ENCODE data around the gene PLPPR3.
"Not testable (repeated sequence)": the region's sequence is repeated elsewhere in the genome, so short reads cannot be mapped to it uniquely, and the experiment has no call there.

The PLPPR3 gene

GRCh38 chr19:853614-854220, 32.0 kb upstream of the PLPPR3 start:
- DNase-seq, result not testable (repeated sequence)

GRCh38 chr19:853014-853585, 31.3 kb upstream of the PLPPR3 start:
- no peak for DNase-seq

DNA sequence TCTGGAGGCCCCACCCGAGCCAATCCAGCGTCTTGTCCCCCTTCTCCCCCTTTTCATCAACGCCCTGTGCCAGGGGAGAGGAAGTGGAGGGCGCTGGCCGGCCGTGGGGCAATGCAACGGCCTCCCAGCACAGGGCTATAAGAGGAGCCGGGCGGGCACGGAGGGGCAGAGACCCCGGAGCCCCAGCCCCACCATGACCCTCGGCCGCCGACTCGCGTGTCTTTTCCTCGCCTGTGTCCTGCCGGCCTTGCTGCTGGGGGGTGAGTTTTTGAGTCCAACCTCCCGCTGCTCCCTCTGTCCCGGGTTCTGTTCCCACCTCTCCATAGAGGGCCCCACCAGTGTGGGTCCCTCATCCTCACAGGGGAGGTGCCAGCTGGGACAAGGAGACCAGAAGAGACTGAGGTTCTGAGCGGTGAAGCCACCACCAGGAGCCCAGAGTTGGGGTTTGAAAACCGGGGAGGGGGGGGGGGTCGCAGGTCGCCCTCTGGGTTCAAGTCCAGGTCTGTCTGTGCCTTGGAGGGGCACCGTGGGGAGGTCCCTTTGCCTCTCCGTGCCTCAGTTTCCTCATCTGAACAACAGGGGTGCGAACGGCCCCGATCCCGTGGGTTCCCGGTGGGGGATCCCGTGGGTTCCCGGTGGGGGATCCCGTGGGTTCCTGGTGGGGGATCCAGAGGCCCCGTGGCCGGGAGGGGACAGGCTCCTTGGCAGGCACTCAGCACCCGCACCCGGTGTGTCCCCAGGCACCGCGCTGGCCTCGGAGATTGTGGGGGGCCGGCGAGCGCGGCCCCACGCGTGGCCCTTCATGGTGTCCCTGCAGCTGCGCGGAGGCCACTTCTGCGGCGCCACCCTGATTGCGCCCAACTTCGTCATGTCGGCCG, 30.6 kb upstream of the PLPPR3 start, which contains the start of gene ELANE:
ELANE (plus strand) TSS at position 168 of the 878 bp plus-strand sequence; CDS start at position 194, 26 bp downstream.
- DNase-seq, result no peak

DNA sequence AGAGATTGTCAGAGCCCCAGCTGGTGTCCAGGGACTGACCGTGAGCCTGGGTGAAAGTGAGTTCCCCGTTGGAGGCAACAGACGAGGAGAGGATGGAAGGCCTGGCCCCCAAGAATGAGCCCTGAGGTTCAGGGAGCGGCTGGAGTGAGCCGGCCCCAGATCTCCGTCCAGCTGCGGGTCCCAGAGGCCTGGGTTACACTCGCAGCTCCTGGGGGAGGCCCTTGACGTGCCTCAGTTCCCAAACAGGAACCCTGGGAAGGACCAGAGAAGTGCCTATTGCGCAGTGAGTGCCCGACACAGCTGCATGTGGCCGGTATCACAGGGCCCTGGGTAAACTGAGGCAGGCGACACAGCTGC, 29.2 kb upstream of the PLPPR3 start:
- no peak for DNase-seq

- DNase-seq, result no peak
These were observed 28.6 kb upstream of the PLPPR3 start for GRCh38 chr19:850221-850978.

DNA sequence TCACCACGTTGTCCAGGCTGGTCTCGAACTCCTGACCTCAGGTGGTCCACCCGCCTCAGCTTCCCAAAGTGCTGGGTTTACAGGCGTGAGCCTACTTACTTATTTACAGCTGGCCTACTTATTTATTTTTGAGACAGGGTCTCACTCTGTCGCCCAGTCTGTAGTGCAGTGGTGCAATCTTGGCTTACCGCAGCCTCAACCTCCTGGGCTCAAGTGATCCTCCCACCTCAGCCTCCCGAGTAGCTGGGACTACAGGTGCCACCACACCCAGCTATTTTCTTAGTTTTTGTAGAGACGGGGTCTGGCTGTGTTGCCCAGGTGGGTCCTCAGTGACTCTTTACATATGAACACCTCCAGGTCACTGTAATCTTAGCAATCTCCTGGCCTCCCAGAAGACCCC, 27.4 kb upstream of the PLPPR3 start:
- not testable (repeated sequence) for DNase-seq

DNA sequence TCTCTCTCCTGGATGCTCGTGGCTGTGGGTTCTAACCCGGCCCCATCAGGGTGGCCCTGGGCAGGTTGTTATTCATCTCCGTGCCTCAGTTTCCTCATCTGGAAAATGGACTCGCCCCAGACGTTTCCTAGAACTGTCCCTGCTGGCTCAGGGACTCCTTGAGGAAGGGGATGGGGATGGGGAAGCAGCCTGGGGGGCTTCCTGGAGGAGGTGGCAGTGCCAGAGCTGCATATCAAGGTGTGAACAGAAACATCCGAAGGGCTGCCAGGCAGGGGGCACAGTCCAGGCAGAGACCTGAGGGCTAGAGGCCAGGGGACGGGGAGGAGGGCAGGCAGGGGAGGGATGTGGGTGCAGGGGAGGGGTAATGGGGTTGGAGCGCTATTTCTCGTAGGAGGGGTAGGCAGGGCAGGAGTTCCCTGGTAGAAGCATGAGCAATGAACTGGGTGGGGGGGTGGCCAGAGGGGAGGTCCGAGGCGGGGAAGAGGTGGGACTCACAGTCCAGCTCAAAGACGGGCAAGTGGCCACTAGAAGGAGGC, 26.7 kb upstream of the PLPPR3 start:
- no peak for DNase-seq

GRCh38 chr19:845707-846521, 24.2 kb upstream of the PLPPR3 start:
- no peak for DNase-seq

DNA sequence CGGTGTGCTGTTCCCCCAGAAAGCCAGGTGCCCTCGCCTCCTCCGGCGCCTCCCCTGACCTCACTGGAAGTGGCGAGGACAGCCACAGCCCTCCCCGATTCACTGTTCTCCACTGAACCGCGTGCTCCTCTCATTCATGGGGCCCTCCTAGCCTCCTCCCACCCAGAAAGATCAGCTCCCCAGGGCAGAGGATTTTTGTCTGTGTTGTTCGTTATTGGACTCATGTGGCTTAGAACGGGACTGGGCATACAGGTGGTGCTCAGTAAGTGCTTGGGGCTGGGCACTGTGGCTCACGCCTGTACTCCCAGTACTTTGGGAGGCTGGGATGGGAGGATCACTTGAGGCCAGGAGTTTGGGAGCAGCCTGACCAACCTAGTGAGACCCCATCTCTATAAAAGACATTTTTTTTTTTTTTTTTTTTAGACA, 22.8 kb upstream of the PLPPR3 start:
- no peak for DNase-seq

DNA sequence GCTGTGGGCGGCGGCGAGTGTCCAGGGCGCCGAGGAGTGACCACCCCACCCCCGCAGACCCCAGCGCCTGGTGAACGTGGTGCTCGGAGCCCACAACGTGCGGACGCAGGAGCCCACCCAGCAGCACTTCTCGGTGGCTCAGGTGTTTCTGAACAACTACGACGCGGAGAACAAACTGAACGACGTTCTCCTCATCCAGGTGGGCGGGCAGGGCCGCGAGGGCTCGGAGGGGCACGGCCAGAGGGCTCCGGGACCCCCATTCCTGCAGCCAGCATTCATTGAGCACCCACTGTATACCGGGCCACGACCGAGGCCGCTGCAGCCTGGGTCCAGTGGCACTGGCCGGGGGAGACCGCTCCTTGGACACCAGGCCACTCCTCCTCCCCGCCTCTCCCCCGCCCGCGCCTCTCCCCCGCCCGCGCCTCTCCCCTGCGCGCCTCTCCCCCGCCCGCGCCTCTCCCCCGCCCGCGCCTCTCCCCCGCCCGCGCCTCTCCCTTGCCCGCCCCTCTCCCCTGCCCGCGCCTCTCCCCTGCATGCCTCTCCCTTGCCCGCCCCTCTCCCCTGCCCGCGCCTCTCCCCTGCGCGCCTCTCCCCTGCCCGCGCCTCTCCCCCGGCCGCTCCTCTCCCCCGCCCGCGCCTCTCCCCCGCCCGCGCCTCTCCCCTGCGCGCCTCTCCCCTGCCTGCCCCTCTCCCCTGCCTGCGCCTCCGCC, 22.2 kb upstream of the PLPPR3 start:
- no peak for DNase-seq

DNA sequence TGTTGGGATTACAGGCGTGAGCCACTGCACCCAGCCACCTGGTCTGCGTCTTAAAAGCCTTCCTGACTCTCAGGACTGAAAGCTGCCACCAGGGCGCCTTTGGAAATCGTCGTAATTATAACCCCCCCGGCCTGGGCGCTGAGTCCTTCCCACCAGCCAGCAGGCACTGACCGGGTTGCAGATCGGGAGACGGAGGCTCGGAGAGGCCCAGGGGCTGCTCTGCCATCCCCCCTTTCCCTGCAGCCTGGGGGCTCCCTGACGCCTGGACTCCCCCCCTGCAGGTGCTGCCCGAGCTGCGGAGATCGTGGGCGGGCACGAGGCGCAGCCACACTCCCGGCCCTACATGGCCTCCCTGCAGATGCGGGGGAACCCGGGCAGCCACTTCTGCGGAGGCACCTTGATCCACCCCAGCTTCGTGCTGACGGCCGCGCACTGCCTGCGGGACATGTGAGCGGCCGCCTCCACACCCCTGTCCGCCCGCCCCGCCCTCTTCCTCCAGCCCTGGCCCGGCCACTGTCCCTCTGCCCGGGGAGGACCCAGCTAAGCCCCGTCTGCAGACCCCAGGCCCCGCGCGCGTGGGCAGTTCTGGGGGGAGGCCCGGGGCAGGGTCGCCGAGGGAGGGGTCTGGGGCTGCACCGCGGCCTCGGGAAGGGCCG, 21.6 kb upstream of the PLPPR3 start:
- no peak for DNase-seq

- not testable (repeated sequence) for DNase-seq
These were observed 21.0 kb upstream of the PLPPR3 start for GRCh38 chr19:842802-843179.

- no peak for DNase-seq
These were observed 18.9 kb upstream of the PLPPR3 start, which contains the start of gene PRTN3 for GRCh38 chr19:840519-841206. PRTN3 (plus strand) TSS chr19:840999; CDS start chr19:841009, 10 bp downstream.

GRCh38 chr19:835210-835810, 13.6 kb upstream of the PLPPR3 start:
- DNase-seq, result no peak

DNA sequence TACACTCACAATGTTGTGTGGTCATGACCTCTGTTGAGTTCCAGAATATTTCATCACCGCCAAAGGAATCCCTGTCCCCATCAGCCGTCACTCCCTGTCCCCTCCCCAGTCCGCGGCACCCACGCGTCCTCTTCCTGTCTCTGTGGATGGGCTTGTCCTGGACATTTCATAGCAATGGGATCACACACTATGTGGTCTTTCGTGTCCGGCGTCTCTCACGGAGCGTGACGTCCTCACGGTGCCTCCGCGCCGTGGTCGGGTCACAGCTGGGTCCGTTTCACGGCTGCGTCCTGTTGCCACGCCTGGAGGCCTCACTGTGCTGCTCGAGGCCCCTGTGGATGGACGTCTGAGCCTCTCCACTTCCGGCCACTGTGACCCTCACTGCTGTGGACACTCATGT, 12.5 kb upstream of the PLPPR3 start:
- no peak for DNase-seq

- DNase-seq, result no peak
These were observed 9.9 kb upstream of the PLPPR3 start for GRCh38 chr19:831407-832369.

GRCh38 chr19:829129-829758, 7.5 kb upstream of the PLPPR3 start:
- no peak for DNase-seq
